NCI-H2081 (cell line): ENCODE measurements around the gene RNFT2.
"Not testable (repeated sequence)": the region's sequence is repeated elsewhere in the genome, so short reads cannot be mapped to it uniquely, and the experiment has no call there.

Source experiments
- DNase-seq, 2 experiments: peaks; one replicate each; lab custom pipeline; 2025; lab: John Stamatoyannopoulos, UW

The RNFT2 gene

DNA sequence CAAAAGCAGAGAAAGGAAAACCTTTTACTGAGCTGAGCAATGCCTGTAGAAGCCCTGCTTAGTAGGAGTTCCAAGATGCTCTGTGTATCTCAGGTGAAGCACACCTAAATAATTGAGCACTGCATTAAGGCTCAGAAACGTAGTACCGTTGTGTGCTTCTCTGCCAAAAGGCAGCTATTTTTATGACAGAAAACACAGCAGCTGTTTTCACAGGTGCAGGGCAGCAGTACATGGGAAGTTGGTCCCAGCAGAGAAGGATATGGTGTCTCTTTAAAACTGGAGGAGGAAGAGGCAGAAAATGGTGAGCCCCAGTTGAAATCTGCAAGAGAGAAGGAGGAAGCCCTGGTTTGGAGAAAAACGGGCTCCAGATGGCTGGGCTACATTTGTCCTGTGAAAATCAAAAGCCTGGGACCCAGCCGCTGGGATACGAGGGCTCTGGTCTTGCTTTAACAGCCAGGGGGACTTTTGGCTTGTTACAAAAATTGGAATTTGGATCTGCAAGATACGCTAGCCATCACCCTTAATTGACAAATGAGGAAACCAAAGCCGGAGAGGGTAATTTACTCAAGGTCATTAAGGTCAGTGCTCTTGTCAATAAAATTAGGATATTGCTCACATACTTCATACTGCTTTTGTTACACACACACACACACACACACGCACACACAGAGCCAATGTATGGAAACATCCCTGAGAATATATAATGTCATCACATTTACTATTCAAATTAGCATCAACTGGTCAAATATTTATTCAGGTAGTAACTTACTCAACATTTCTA is 27.6 kb upstream of the RNFT2 start:
- DNase-seq, result peak in 1 of 2 experiments; percentile 18

DNA sequence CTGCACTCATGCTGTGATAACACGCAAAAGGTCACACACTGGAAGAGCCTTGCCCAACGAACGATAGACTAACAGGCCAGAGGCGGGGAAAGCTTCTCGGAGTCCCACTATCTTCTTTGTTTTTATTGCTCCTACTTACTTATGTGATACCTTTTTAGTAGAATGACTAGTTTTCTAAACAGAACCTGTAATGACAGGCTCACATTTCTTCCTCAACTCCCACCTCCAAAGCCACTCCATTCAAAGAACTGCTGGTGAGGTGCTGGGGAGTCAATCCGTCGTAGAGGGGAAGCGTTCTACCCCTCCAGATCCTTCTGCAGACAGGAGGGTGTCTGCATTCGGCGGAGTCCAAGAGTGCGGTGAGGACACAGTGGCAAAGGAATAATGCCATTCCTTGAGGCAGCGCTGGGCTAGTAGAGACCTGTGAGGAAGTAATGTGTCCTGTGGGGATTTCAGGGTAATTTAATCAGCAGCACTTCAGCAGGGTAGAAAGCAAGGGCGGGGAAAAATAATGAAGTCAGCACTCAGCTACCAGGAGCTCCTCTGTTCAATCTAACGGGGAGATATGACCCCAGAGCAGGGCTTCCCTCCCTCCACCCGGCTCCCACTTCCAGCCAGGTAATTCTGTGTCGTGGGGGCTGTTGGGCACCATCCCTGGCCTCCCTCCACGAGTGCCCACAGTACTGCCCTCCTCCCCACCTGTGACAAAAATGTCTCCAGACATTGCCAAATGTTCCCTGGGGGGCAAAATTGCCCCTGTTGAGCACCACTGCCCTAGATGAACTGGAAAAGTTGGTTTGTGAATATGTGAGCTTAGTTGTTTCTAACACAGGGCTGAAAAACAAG is 25.4 kb upstream of the RNFT2 start:
- no peak for DNase-seq

DNA sequence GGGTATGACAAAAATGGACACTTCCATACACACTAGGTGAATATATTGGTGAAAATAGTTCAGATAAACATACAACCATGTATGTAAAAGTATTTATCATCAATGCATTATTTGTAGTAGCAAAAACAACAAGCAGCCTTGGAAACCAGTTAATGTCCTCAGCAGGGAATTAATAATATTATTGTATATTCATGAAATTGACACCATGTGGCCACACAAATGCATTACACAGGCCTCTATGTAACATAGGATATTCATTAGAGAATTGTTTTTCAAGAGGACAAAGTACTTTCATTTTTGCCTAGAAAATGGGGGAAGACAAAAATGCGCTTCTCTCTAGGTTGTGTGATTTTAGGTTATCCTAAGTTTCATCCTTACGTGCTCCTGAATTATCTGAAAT is 24.6 kb upstream of the RNFT2 start:
- DNase-seq, result no peak

GRCh38 chr12:116714175-116714574 is 23.9 kb upstream of the RNFT2 start:
- DNase-seq, result no peak

- DNase-seq, result no peak
Measured at GRCh38 chr12:116717466-116718437, 20.4 kb upstream of the RNFT2 start.

- DNase-seq, result peak in 1 of 2 experiments; percentile 50
Measured at GRCh38 chr12:116718655-116719454, 19.3 kb upstream of the RNFT2 start.

DNA sequence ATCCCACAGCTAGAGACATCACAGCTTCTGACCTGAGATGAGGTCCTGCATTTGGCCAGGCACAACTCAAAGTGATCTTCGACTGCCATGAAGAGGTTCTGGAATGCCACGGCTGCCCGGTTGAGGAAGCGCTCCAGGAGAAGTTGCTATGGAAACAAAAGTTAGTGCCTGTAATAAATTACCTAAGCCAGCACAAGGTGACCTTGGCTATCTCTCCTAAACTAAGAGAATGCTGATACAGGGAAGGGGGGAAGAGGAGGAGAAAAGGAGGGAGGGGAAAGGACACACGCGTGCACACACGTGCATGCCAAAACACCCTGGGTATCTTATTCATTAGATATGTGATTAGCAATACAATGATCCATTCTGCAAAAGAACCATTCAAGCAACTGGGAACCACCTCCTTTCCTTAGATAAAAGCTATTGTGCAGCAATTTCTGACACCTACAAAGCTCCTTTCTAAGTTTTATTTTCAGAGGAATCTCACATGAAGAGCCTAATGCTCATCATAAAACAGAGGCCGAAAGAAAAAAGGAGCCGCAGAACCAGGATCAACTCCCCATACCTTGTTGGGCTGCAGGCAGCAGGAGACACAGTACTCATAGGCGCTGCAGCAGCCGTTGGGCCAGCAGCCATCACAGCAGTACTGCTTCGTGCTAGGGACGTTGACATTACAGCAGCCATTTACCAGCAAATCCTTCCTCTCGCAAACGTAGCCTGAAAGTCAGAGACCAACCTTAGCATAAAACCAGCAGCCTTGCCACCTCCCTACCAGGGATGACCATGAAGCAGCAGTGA is 18.2 kb upstream of the RNFT2 start:
- no peak for DNase-seq

GRCh38 chr12:116722245-116722644 is 15.9 kb upstream of the RNFT2 start:
- no peak for DNase-seq

DNA sequence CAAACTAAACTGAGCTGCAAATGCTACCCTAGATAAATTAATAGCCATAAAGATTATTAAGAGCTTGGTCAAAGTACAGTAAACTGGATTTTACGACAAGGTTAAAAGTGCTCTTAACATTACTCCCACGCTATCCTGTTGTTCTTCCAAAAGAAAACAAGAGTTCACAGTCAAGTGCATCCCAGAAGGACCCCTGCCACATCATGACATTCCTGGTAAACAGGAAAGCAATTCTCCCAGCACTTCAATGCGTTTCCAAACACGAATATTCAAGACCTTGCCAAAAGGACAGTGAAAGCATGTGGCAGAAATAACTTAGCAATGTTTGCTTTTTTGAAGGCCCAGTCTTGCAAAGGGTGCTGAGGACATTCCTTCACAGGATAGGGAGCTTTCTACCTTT is 11.4 kb upstream of the RNFT2 start:
- DNase-seq, result no peak

DNA sequence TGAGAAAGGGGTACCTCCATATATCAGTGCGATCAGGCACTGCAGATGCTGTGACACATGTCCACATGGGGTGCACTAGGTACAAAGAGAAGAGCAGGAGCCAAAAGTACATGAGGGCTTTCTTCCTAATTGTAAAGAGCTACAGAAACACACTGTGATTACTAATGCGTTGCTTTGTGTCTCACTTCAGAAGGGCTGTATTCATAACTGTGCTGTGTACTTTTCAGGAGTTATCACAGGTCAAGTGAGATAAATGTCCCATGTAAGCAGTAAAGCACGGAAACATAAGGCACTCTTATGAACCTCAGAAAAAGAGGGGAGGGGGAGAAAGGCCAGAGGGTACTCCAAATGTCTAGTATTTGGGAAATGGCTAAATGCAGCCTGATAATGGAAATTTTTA is 10.9 kb upstream of the RNFT2 start:
- DNase-seq, result no peak

GRCh38 chr12:116727891-116728290 is 10.2 kb upstream of the RNFT2 start:
- no peak for DNase-seq

- DNase-seq, result no peak
Measured at GRCh38 chr12:116731801-116732200, 6.3 kb upstream of the RNFT2 start.

GRCh38 chr12:116734156-116734768 is 3.9 kb upstream of the RNFT2 start:
- DNase-seq, result no peak

DNA sequence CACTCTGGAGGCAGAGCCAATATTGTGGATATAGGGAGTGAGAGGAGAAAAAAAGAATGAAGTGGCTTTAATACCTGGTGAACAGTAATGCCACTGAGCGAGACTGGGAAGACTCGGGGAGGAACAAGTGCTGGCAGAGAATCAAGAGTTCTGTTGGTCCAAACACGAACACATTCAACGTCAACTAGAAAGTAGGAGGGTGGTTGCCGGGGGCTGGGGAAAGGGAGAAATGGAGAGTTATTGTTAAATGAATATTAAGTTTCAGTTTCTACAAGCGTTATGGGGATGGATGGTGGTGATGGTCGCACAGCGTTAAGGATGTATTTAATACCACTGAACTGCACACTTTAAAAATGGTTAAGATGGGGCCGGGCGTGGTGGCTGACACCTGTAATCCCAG is 3.0 kb upstream of the RNFT2 start:
- no peak for DNase-seq

DNA sequence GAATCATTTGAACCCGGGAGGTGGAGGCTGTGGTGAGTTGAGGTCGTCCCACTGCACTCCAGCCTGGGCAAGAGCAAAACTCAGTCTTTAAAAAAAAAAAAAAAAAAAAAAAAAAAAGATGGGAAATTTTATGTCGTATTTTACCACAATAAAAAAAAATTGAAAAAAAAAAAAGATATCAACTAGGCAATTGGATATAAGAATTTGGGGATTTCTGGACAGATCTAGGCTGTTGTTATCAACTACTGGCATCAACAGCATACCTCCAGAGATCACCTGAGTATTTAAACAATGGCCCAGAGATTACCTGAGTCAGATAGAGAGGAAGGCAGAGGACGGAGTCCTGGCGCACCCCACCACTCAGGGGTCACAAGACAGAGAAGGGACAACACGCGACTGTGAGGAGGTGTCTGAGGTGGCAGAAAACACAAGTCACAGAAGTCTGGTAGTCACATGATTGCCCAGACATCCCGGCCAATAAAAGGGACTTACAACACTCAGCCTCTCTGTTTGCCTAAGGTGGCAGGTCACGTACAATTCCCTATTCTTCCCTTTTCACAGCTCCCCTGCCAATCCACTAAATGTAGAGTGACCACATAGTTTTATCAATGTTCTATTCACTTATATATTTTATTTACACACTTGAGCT is 2.0 kb upstream of the RNFT2 start:
- no peak for DNase-seq

DNA sequence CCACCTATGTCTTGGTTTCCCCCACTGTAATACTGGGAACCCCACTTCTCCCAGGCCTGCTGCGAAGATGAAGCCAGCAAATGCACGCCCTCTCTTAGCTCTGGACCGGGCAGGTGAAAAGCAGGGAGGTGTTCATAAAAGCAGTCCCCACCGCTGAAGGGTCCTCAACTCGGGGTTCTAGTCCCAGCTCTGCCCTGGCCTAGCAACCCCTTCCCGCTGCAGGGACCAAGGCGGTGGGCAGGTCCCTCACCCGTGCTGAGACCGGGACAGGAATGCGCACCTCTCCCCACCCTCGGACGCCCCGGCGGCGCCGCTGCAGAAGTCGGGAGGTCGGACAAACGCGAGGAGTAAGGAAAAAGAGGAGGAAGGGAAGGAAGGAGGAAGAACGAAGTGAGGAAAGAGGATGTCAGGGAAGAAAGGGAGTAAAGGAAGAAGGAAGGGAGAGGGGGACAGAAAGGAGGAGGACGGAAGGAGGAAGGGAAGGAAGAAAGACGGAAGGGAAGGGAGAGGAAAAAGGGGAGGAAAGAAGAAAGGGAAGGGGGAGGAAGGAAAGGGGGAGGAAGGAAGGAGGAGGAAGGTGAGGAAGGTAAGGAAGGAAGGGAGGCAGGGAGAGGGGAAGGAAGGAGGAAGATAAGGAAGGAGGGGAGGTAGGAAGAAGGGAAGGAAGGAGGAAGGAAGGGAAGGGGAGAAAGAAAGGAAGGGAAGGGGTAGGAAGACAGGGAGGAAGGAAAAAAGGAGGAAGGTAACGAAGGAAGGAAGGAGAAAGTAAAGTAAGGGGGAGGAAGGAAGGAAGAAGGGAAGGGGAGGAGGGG is 947 bp upstream of the RNFT2 start:
- DNase-seq, result no peak

- no peak for DNase-seq
Measured at GRCh38 chr12:116739381-116739887, 1.3 kb downstream of the RNFT2 start.

DNA sequence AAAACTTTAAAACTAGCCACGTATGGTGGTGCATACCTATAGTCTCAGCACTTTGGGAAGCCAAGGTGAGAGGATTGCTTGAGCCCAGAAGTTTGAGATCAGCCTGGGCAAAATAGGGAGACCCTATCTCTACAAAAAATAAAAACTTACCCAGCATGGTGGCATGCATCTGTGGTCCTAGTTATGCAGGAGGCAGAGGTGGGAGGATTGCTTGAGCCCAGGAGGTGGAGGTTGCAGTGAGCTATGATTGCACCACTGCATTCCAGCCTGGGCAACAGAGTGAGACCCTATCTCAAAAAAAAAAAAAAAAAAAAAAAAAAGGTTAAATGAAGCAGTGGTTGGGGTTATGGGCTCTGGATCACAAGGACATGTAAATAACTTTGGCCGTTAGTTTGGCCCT is 4.7 kb downstream of the RNFT2 start:
- not testable (repeated sequence) for DNase-seq
